GM12872 (cell line): ENCODE results near the gene EBPL.
A peak's percentile ranks its signal among the peaks of the same experiment; 100 is the strongest.

Source experiments
- TF ChIP-seq, protein P1 (sequence below): IDR thresholded peaks from 3 replicates; pipeline ENCODE4 v1.5.1; 2011; ENCODE audit warnings: low read depth, mild to moderate bottlenecking, low read length, moderate library complexity; ENCODE audit not compliant: insufficient read depth

The EBPL gene

DNA sequence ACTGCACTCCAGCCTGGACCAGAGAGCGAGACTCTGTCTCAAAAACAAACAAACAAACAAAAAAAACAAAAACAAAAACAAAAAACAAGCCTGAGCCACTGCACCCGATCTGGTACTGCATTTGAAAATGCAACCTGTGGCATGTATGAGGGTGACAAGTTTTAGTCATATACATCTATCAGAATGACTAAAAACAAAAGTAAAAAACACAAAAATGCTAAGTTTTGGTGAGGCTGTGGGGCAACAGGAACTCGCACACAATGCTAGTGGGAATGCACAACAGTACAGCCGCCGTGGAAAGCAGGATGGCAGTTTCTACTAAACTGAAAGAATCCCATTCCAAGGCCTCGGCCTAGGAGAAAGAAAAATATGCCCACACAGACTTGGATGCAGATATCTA is 7.8 kb downstream of the EBPL start:
- TF ChIP-seq, protein P1, sequence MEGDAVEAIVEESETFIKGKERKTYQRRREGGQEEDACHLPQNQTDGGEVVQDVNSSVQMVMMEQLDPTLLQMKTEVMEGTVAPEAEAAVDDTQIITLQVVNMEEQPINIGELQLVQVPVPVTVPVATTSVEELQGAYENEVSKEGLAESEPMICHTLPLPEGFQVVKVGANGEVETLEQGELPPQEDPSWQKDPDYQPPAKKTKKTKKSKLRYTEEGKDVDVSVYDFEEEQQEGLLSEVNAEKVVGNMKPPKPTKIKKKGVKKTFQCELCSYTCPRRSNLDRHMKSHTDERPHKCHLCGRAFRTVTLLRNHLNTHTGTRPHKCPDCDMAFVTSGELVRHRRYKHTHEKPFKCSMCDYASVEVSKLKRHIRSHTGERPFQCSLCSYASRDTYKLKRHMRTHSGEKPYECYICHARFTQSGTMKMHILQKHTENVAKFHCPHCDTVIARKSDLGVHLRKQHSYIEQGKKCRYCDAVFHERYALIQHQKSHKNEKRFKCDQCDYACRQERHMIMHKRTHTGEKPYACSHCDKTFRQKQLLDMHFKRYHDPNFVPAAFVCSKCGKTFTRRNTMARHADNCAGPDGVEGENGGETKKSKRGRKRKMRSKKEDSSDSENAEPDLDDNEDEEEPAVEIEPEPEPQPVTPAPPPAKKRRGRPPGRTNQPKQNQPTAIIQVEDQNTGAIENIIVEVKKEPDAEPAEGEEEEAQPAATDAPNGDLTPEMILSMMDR, result no peak

DNA sequence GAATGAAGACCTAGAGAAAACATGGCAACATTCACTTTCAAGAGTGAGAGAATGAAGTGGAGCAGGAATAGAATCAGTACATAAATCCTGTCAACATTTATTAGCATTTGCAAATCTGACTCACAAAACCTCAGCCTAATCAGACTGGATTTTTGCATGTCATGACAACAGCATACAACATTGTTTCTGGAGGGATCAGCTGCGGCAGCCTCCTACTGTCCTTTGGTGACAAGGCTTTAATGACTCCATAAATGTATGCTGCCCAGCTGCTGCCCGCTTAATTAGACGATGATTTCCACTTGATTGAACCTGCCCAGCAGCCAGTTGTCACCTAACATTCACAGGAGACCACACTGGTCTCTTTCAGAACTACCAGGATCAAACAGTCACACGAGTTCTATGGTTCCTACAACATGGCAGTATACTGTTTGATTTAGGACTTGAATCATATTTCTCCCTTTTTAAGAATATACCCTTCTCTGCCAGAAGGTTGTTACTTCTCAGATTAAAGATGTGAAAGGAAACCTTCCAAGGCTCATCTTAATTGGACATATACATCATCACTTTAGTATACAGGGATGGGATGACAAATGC is 9.3 kb downstream of the EBPL start:
- TF ChIP-seq, protein P1, result no peak

DNA sequence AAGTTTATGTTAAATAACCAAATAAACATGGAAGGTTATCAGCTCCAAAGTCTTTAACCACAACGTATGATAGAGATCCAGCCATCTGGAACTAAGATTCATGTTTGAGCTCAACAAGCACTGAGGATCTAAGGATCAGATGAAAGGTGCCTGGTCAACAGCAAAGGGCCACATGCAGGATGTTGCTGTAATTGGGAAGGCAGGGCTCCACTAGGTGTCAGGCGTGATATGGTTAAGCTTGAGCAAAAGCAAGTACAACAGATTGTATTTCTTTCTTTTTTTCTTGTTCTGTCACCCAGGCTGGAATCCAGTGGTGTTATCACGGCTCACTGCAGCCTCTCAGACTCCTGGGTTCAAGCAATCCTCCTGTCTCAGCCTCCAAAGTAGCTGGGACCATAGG is 12.0 kb downstream of the EBPL start:
- TF ChIP-seq, protein P1, result peak; percentile 54

DNA sequence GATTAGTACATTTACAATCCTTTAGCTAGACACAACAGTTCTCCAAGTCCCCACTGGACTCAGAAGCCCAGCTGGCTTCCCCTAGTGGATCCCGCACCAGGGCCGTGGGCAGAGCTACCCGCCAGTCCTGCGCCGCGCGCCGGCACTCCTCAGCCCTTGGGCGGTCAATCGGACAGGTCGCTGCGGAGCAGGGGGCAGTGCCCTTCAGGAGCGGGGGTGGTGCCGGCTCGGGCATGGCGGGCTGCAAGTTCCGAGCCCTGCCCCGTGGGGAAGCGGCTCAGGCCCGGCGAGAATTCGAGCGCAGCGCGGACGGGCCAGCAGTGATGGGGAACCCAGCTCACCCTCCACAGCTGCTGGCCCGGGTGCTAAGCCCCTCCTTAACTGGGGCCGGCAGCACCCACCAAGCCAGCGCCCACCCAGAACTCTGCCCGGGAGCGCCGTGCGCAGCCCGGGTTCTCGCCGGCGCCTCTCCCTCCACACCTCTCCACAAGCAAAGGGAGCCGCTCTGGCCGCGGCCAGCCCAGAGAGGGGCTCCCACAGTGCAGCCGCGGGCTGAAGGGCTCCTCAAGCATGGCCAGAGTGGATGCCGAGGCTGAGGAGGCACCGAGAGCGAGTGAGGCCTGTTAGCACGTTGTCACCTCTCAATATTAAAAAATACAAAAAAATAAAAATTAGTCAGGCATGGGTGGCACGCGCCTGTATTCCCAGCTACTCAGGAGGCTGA is 12.9 kb downstream of the EBPL start:
- TF ChIP-seq, protein P1, result no peak

DNA sequence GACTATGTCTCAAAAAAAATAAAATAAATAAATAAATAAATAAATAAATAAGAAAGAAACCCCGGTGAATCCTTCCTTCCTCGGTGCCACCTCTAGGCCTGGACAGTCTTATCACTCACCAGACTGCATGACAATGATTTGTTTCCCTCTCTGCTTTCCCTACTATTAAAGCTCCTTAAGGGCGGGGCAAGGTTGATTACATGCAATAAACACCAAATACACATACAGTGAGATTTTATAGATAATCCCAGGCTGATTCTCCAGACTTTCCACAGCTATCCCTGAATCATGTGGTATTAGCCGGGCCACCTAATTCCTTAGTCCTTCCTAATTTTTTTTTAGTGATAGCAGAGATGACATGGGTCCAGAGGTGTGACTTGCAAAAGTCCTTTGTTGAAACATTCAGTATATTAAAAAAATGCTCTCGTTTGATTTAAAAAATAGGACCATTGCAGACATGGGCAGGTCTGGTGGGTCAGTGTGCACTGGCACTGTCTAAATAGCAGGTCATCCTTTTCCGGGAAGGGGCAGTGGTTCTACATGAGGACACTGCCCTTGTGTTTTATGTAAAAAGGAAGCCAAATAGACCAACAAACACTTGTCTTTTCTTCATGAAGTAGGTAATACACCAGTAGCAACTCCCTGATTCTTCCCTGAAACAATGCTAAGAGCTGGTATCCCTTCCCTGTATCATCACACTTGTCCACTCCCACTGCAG is 14.5 kb downstream of the EBPL start:
- TF ChIP-seq, protein P1, result no peak

DNA sequence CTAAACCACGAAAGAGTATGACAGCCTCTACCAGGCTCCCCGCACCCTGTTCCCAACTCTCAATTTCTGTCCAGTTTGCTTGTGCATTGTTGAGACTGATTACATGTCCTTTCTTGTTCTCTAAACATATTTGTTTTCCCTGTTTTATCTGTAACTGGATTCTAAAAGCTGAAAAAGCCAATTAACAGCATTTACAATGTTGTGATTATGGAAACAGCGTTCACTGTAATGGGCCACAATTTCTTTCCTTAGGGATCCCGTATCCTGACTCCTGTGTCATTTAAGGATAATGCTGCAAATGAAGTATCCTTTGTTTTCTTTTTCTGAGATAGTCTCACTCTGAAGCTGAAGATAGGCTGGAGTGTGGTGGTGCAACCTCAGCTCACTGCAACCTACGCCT is 20.5 kb downstream of the EBPL start:
- TF ChIP-seq, protein P1, result no peak

DNA sequence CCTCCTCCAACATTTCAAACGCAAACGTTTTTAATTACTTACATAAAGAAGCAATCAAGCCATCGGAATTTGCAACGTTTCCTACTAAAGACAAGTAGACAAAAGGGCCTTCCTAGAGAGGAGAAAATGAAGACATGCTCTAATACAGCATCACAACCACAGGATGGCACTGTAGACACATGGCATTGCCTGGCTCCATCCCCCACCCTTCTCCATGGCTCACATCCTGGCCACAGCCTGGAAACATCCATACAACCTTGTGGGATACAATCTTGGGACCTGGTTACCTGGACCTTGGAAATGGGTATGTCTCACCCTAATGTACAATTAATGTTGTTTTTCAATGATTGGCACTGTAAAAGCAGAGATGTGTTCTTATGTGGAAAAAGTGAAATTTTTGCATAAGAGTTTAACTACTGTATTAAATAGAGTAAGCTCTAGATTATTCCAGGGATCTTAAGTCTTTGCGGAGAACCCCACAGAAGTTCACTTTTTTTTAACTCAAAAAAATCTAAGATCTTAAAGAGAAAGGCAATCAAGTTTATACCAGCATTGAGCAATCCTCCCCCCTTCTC is 21.5 kb downstream of the EBPL start:
- TF ChIP-seq, protein P1, result peak; percentile 65
